ENCODE data around the gene APOL2. TPM values are rescaled to one million over a fixed set of nuclear protein-coding genes. Genes with fewer than 3 reads are reported as not detected.

APOL2 gene
- total RNA-seq (100 to 1,000 TPM in 1 of 5 experiments, 10 to 100 TPM in 4; 30.1 to 133 (median 66.9) TPM), polyA plus RNA-seq (10 to 100 TPM; 13.4 to 14.9 TPM), total RNA-seq (31.8 reads per million, percentile 61 among the genes with 10 or more reads in this experiment)

- Mint-ChIP-seq H3K9me3 (peaks cover 0 to 16% (median 6%) of the 10 kb centered on the region in 11 donors), H3K4me1 (peaks cover 44 to 55% (median 53%) of the 10 kb centered on the region in 7 donors), H3K4me3 (peak within 1 kb of the TSS; percentile 93 to 99 (median 99)), H3K27ac (peak within 1 kb of the TSS; percentile 94 to 99 (median 98)), H3K27me3 (peaks cover 0 to 10% (median 0%) of the 10 kb centered on the region in 5 donors), H3K36me3 (peaks cover 15 to 60% (median 29%) of the 10 kb centered on the region in 5 donors)
- intact Hi-C loops (cut with micrococcal nuclease): loop anchor here (1.0 to 5.0 kb wide), 10 partner anchors 14 to 290 kb away; partner anchors contain the start of genes APOL1 (in 2 of the 2), APOL3 (in 1 of the 2), EIF3D (in 1 of the 2) and TXN2 (in 1 of the 2)
- Histone ChIP-seq H3K4me1 (ENCODE audit: control insufficient read depth in 2 of 2, insufficient read depth in 2 of 2, low read length in 2 of 2) (peaks cover 23 to 33% of the 10 kb centered on the region in 2 donors), H3K27me3 (ENCODE audit: control insufficient read depth in 2 of 2, insufficient read depth in 2 of 2, low read length in 2 of 2) (no peaks in the 10 kb centered on the region), H3K27ac (ENCODE audit: low read depth, low read length) (peak within 1 kb of the TSS; percentile 76), H3K9me3 (ENCODE audit: control insufficient read depth in 2 of 3, low read length in 3 of 3) (no peaks in the 10 kb centered on the region), H3K4me3 (ENCODE audit: low read length) (peak within 1 kb of the TSS; percentile 94), H3K36me3 (ENCODE audit: control insufficient read depth in 2 of 3, insufficient read depth in 3 of 3, low read length in 3 of 3) (peaks cover 0 to 23% (median 0%) of the 10 kb centered on the region in 3 experiments)
- peak; percentile 99 for ATAC-seq
- DNase-seq: peak; percentile 52 to 88 (median 79)
- CTCF ChIA-PET: interaction anchor here (0.6 to 1.8 kb wide), 17 partner anchors 14 to 174 kb away, joined by 3 to 11 read pairs (median 4); partner anchors contain the start of genes APOL1 and APOL3
- POLR2A ChIA-PET: interaction anchor here (0.6 to 4.0 kb wide), 13 partner anchors 9 to 910 kb away, joined by 3 to 24 read pairs (median 3); partner anchors contain the start of genes APOL1, APOL3 and APOL6
Observed at GRCh38 chr22:36239401-36240171, at the start of gene APOL2. APOL2 (minus strand) TSS chr22:36239527; CDS start chr22:36233162, 6,365 bp downstream.

GRCh38 chr22:36288571-36289405, 49.5 kb upstream of the APOL2 start:
- Mint-ChIP-seq H3K4me1 (peaks cover 27 to 50% (median 41%) of the 10 kb centered on the region in 7 donors), H3K27me3 (no peaks in the 10 kb centered on the region), H3K4me3 (peak overlapping the region in 6 of 10 donors; percentile 12 to 79 (median 51)), H3K27ac (peak overlapping the region; percentile 65 to 97 (median 93)), H3K36me3 (peaks cover 24 to 66% (median 50%) of the 10 kb centered on the region in 5 donors), H3K9me3 (peaks cover 0 to 32% (median 2%) of the 10 kb centered on the region in 11 donors)
- H3K4me3 ChIP-seq (ENCODE audit: low read length): no peak overlapping the region
- H3K36me3 ChIP-seq (ENCODE audit: control insufficient read depth in 2 of 3, insufficient read depth in 3 of 3, low read length in 3 of 3): peaks cover 53 to 85% (median 65%) of the 10 kb centered on the region in 3 experiments
- ATAC-seq: no peak
- ChIA-PET POLR2A (interaction anchor here (0.7 to 1.8 kb wide), 5 partner anchors 11 to 999 kb away, joined by 3 to 8 read pairs (median 3); no protein-coding TSS in a partner anchor), CTCF (interaction anchor here (1.1 to 2.3 kb wide), 6 partner anchors 8 to 182 kb away, joined by 3 to 9 read pairs (median 5); no protein-coding TSS in a partner anchor)
- H3K4me1 ChIP-seq (ENCODE audit: control insufficient read depth in 2 of 2, insufficient read depth in 2 of 2, low read length in 2 of 2): peaks cover 32 to 34% of the 10 kb centered on the region in 2 donors
- DNase-seq: no peak
- intact Hi-C loops (cut with micrococcal nuclease): no loop called here
- H3K27ac ChIP-seq (ENCODE audit: low read depth, low read length): no peak overlapping the region
- H3K27me3 ChIP-seq (ENCODE audit: control insufficient read depth in 2 of 2, insufficient read depth in 2 of 2, low read length in 2 of 2): no peaks in the 10 kb centered on the region
- H3K9me3 ChIP-seq (ENCODE audit: control insufficient read depth in 2 of 3, low read length in 3 of 3): peaks cover 0 to 7% (median 0%) of the 10 kb centered on the region in 3 experiments

- H3K4me3 ChIP-seq (ENCODE audit: low read length): no peak overlapping the region
- peaks cover 0 to 31% (median 2%) of the 10 kb centered on the region in 11 donors for H3K9me3 Mint-ChIP-seq
- H3K27ac Mint-ChIP-seq: peak overlapping the region; percentile 58 to 97 (median 89)
- H3K27me3 ChIP-seq (ENCODE audit: control insufficient read depth in 2 of 2, insufficient read depth in 2 of 2, low read length in 2 of 2): no peaks in the 10 kb centered on the region
- ChIA-PET POLR2A (interaction anchor here (1.2 kb wide), 1 partner anchor 10 kb away, joined by 4 read pairs; no protein-coding TSS in a partner anchor), CTCF (interaction anchor here (1.1 to 2.3 kb wide), 4 partner anchors 13 to 183 kb away, joined by 3 to 9 read pairs (median 5); no protein-coding TSS in a partner anchor)
- intact Hi-C loops (cut with micrococcal nuclease): no loop called here
- H3K36me3 ChIP-seq (ENCODE audit: control insufficient read depth in 2 of 3, insufficient read depth in 3 of 3, low read length in 3 of 3): peaks cover 53 to 85% (median 57%) of the 10 kb centered on the region in 3 experiments
- peaks cover 32 to 34% of the 10 kb centered on the region in 2 donors for H3K4me1 ChIP-seq (ENCODE audit: control insufficient read depth in 2 of 2, insufficient read depth in 2 of 2, low read length in 2 of 2)
- peaks cover 24 to 50% (median 41%) of the 10 kb centered on the region in 7 donors for H3K4me1 Mint-ChIP-seq
- H3K27me3 Mint-ChIP-seq: no peaks in the 10 kb centered on the region
- H3K4me3 Mint-ChIP-seq: peak overlapping the region in 2 of 10 donors; percentile 17 to 23
- H3K36me3 Mint-ChIP-seq: peaks cover 24 to 65% (median 47%) of the 10 kb centered on the region in 5 donors
- peaks cover 0 to 7% (median 0%) of the 10 kb centered on the region in 3 experiments for H3K9me3 ChIP-seq (ENCODE audit: control insufficient read depth in 2 of 3, low read length in 3 of 3)
- ATAC-seq (no peak), DNase-seq (no peak)
- H3K27ac ChIP-seq (ENCODE audit: low read depth, low read length): peak overlapping the region; percentile 24
Observed at GRCh38 chr22:36287881-36288515, 48.7 kb upstream of the APOL2 start.

- Histone ChIP-seq H3K4me1 (ENCODE audit: control insufficient read depth in 2 of 2, insufficient read depth in 2 of 2, low read length in 2 of 2) (peaks cover 32 to 34% of the 10 kb centered on the region in 2 donors), H3K36me3 (ENCODE audit: control insufficient read depth in 2 of 3, insufficient read depth in 3 of 3, low read length in 3 of 3) (peaks cover 52 to 87% (median 62%) of the 10 kb centered on the region in 3 experiments), H3K27me3 (ENCODE audit: control insufficient read depth in 2 of 2, insufficient read depth in 2 of 2, low read length in 2 of 2) (no peaks in the 10 kb centered on the region), H3K9me3 (ENCODE audit: control insufficient read depth in 2 of 3, low read length in 3 of 3) (no peaks in the 10 kb centered on the region), H3K4me3 (ENCODE audit: low read length) (no peak overlapping the region), H3K27ac (ENCODE audit: low read depth, low read length) (peak overlapping the region; percentile 43)
- ChIA-PET CTCF (interaction anchor here (0.7 to 1.5 kb wide), 4 partner anchors 14 to 200 kb away, joined by 3 to 5 read pairs (median 3); no protein-coding TSS in a partner anchor), POLR2A (interaction anchor here (1.1 to 1.5 kb wide), 4 partner anchors 8 to 13 kb away, joined by 3 to 4 read pairs (median 4); no protein-coding TSS in a partner anchor)
- Mint-ChIP-seq H3K4me1 (peaks cover 18 to 42% (median 28%) of the 10 kb centered on the region in 7 donors), H3K4me3 (peak overlapping the region in 4 of 10 donors; percentile 4 to 42 (median 22)), H3K27ac (peak overlapping the region; percentile 69 to 97 (median 84)), H3K9me3 (peaks cover 0 to 26% (median 0%) of the 10 kb centered on the region in 11 donors), H3K36me3 (peaks cover 19 to 62% (median 39%) of the 10 kb centered on the region in 5 donors), H3K27me3 (no peaks in the 10 kb centered on the region)
- DNase-seq (peak; percentile 47 to 73 (median 60)), ATAC-seq (peak; percentile 80)
- intact Hi-C loops (cut with micrococcal nuclease): loop anchor here in 1 of 2 donors (1.0 kb wide), 1 partner anchor 9 kb away; no protein-coding TSS in a partner anchor
Observed at GRCh38 chr22:36286096-36286957, 47.0 kb upstream of the APOL2 start.

GRCh38 chr22:36285545-36285944, 46.2 kb upstream of the APOL2 start:
- ATAC-seq (no peak), DNase-seq (no peak)
- Mint-ChIP-seq H3K4me1 (peaks cover 18 to 42% (median 28%) of the 10 kb centered on the region in 7 donors), H3K9me3 (peaks cover 0 to 27% (median 0%) of the 10 kb centered on the region in 11 donors), H3K27me3 (no peaks in the 10 kb centered on the region), H3K27ac (peak overlapping the region in 2 of 9 donors; percentile 38 to 47), H3K4me3 (no peak overlapping the region), H3K36me3 (peaks cover 22 to 64% (median 39%) of the 10 kb centered on the region in 5 donors)
- intact Hi-C loops (cut with micrococcal nuclease): no loop called here
- ChIA-PET POLR2A (interaction anchor here (0.8 to 1.5 kb wide), 3 partner anchors 8 to 46 kb away, joined by 3 to 4 read pairs (median 3); no protein-coding TSS in a partner anchor), CTCF (interaction anchor here (0.8 to 1.5 kb wide), 3 partner anchors 13 to 79 kb away, joined by 3 to 5 read pairs (median 3); no protein-coding TSS in a partner anchor)
- no peaks in the 10 kb centered on the region for H3K9me3 ChIP-seq (ENCODE audit: control insufficient read depth in 2 of 3, low read length in 3 of 3)
- H3K27ac ChIP-seq (ENCODE audit: low read depth, low read length): peak overlapping the region; percentile 34
- no peak overlapping the region for H3K4me3 ChIP-seq (ENCODE audit: low read length)
- H3K36me3 ChIP-seq (ENCODE audit: control insufficient read depth in 2 of 3, insufficient read depth in 3 of 3, low read length in 3 of 3): peaks cover 52 to 91% (median 62%) of the 10 kb centered on the region in 3 experiments
- H3K4me1 ChIP-seq (ENCODE audit: control insufficient read depth in 2 of 2, insufficient read depth in 2 of 2, low read length in 2 of 2): peaks cover 32 to 34% of the 10 kb centered on the region in 2 donors
- no peaks in the 10 kb centered on the region for H3K27me3 ChIP-seq (ENCODE audit: control insufficient read depth in 2 of 2, insufficient read depth in 2 of 2, low read length in 2 of 2)

All from naive thymus-derived CD4-positive, alpha-beta T cell (primary cell).